Activated gamma-delta T cell treated with Interleukin-2 at 50 U/mL for 16 hours (primary cell): Measurements from ENCODE around the gene CELF2.

Experiments
- DNase-seq: peaks from one replicate; pipeline ENCODE4 v3.0.0-alpha.2; 2020

The CELF2 gene

GRCh38 chr10:11063856-11064255 lies 46.2 kb downstream of the CELF2 start:
- DNase-seq: no peak

GRCh38 chr10:11064832-11065231 lies 47.2 kb downstream of the CELF2 start:
- no peak for DNase-seq

GRCh38 chr10:11065567-11065966 lies 47.9 kb downstream of the CELF2 start:
- DNase-seq: no peak

GRCh38 chr10:11066520-11066919 lies 48.8 kb downstream of the CELF2 start:
- DNase-seq: no peak

GRCh38 chr10:11068861-11069633 lies 51.4 kb downstream of the CELF2 start:
- DNase-seq: no peak

GRCh38 chr10:11073410-11073809 lies 55.7 kb downstream of the CELF2 start:
- no peak for DNase-seq

- DNase-seq: no peak
Measured at GRCh38 chr10:11074536-11075267, 57.0 kb downstream of the CELF2 start.

GRCh38 chr10:11076221-11076620 lies 58.5 kb downstream of the CELF2 start:
- DNase-seq: no peak

GRCh38 chr10:11080564-11080984 lies 62.9 kb downstream of the CELF2 start:
- DNase-seq: no peak

- no peak for DNase-seq
Measured at GRCh38 chr10:11081408-11081807, 63.7 kb downstream of the CELF2 start.

GRCh38 chr10:11082526-11082925 lies 64.9 kb downstream of the CELF2 start:
- DNase-seq: no peak

- no peak for DNase-seq
Measured at GRCh38 chr10:11083051-11083450, 65.4 kb downstream of the CELF2 start.

- no peak for DNase-seq
Measured at GRCh38 chr10:11085545-11085944, 67.9 kb downstream of the CELF2 start.

GRCh38 chr10:11086177-11086840 lies 68.6 kb downstream of the CELF2 start:
- DNase-seq: no peak

- no peak for DNase-seq
Measured at GRCh38 chr10:11087372-11087771, 69.7 kb downstream of the CELF2 start.

- no peak for DNase-seq
Measured at GRCh38 chr10:11088709-11089108, 71.0 kb downstream of the CELF2 start.

GRCh38 chr10:11089272-11089671 lies 71.6 kb downstream of the CELF2 start:
- no peak for DNase-seq

GRCh38 chr10:11091517-11092102 lies 73.9 kb downstream of the CELF2 start:
- no peak for DNase-seq

GRCh38 chr10:11093771-11094736 lies 76.4 kb downstream of the CELF2 start:
- no peak for DNase-seq

- DNase-seq: no peak
Measured at GRCh38 chr10:11095374-11095801, 77.7 kb downstream of the CELF2 start.

GRCh38 chr10:11096422-11096821 lies 78.8 kb downstream of the CELF2 start:
- DNase-seq: no peak

- DNase-seq: no peak
Measured at GRCh38 chr10:11097686-11098085, 80.0 kb downstream of the CELF2 start.
